ENCODE measurements around the gene ANTXR1. TPM values are rescaled to one million over a fixed set of nuclear protein-coding genes. Genes with fewer than 3 reads are reported as not detected.

ANTXR1 gene
- total and polyA plus RNA-seq, 2 of the 8 experiments (the other 6 are each of a cell fraction or from before 2014, with no cell fraction given), result 15.8 to 44.3 TPM

- Histone ChIP-seq H3K27me3 (replicated peaks in 1 of 4; ENCODE audit: control insufficient read depth in 3 of 4, extremely low read depth in 1 of 4, insufficient read depth in 3 of 4, low read length in 3 of 4) (no peaks in the 10 kb centered on the region), H4K91ac (replicated peaks; ENCODE audit: insufficient read length, low read length) (no peak overlapping the region), H2BK12ac (ENCODE audit: low read depth, low read length) (no peak overlapping the region), H4K20me1 (replicated peaks in 1 of 2; ENCODE audit: control insufficient read depth in 1 of 2, insufficient read depth in 2 of 2, low read length in 2 of 2) (peaks cover 2 to 10% of the 10 kb centered on the region in 2 experiments), H2AFZ (ENCODE audit: low read length) (no peak overlapping the region), H3K23me2 (ENCODE audit: low read depth, low read length) (peaks cover 6% of the 10 kb centered on the region; the same call in 1 of the 2 replicates), H3K4ac (replicated peaks; ENCODE audit: insufficient read length, low read depth, low read length) (no peak overlapping the region), H2BK15ac (ENCODE audit: low read length) (no peak overlapping the region), H2BK20ac (ENCODE audit: low read length) (no peak overlapping the region), H3K18ac (ENCODE audit: extremely low read depth, low read length) (no peak overlapping the region), H3K79me1 (ENCODE audit: low read depth, low read length) (no peaks in the 10 kb centered on the region; the same call in 1 of the 2 replicates), H3K36me3 (ENCODE audit: control insufficient read depth in 2 of 4, insufficient read depth in 4 of 4, low read length in 3 of 4) (no peaks in the 10 kb centered on the region), H3K4me2 (ENCODE audit: insufficient read depth in 1 of 2, low read depth in 2 of 2, low read length in 2 of 2) (no peak overlapping the region), H3K27ac (ENCODE audit: low read depth, low read length) (no peak overlapping the region), H3K79me2 (ENCODE audit: control insufficient read depth in 1 of 2, insufficient read depth in 2 of 2, low read length in 2 of 2) (peaks cover 0 to 46% of the 10 kb centered on the region in 2 experiments; a peak in 2 of 4 replicates), H2BK120ac (replicated peaks; ENCODE audit: low read depth, low read length) (no peak overlapping the region), H4K5ac (ENCODE audit: insufficient read length, low read depth, low read length) (no peak overlapping the region), H3K9me3 (ENCODE audit: insufficient read depth in 2 of 2, low read depth in 1 of 2, low read length in 1 of 2) (no peaks in the 10 kb centered on the region), H3K4me3 (ENCODE audit: extremely low read depth in 1 of 4, insufficient read depth in 2 of 4, low read depth in 3 of 4, low read length in 4 of 4) (no peak overlapping the region), H3K4me1 (replicated peaks in 1 of 4; ENCODE audit: control insufficient read depth in 3 of 4, insufficient read depth in 4 of 4, low read length in 3 of 4) (peaks cover 0 to 2% (median under 1%) of the 10 kb centered on the region in 4 experiments; a peak in 1 of 7 replicates), H2AK5ac (ENCODE audit: low read depth, low read length) (no peak overlapping the region), H3K56ac (replicated peaks; ENCODE audit: insufficient read length, low read depth, low read length) (no peak overlapping the region), H3K9ac (replicated peaks in 1 of 4; ENCODE audit: extremely low read depth in 1 of 4, low read depth in 3 of 4, low read length in 3 of 4) (no peak overlapping the region), H3K14ac (ENCODE audit: insufficient read length) (no peak overlapping the region), H3K23ac (ENCODE audit: insufficient read length) (no peak overlapping the region), H4K8ac (ENCODE audit: extremely low read depth, insufficient read depth, low read length) (no peak overlapping the region), H2BK5ac (ENCODE audit: low read depth, low read length) (no peak overlapping the region)
- TF ChIP-seq RAD21 (IDR thresholded peaks at IDR 0.05 in 1 of 2, conservative IDR thresholded peaks at IDR 0.05 in 1 of 2; ENCODE audit: low read depth in 2 of 2, low read length in 2 of 2) (peak; percentile 90 to 91), TAF7 (optimal IDR thresholded peaks at IDR 0.05; ENCODE audit: borderline replicate concordance, low read depth, low read length) (no peak), CTCF (IDR thresholded peaks at IDR 0.05; ENCODE audit: control extremely low read depth in 1 of 3, insufficient read depth in 1 of 3, low read depth in 1 of 3, low read length in 3 of 3) (peak in 2 of 3 experiments; percentile 64 to 81; a peak in 3 of 4 replicates)
- FAIRE-seq, result peak; percentile 68
- WGBS, 2 experiments (ENCODE audit: extremely low coverage in 1 of 2, insufficient coverage in 1 of 2, insufficient read length in 1 of 2, insufficient replicate concordance in 2 of 2, low coverage in 1 of 2, low lambda C conversion rate in 2 of 2, missing lambda C conversion rate in 1 of 2), result 76% methylated on average over 4 of the region's 4 CpGs; no CpG with 5 or more reads in 1 of the 2 experiments
- POLR2A ChIA-PET (ENCODE audit: partially characterized antibody), result no interaction called here
- peak in 1 of 2 experiments; percentile 66 for DNase-seq (ENCODE audit: low read depth in 1 of 2, low spot score in 2 of 2)
- CTCF ChIA-PET (ENCODE audit: partially characterized antibody), result interaction anchor here (0.7 to 2.3 kb wide), 16 partner anchors 9 to 527 kb away, joined by 3 to 22 read pairs (median 3); no protein-coding TSS in a partner anchor
These were observed 13.0 kb downstream of the ANTXR1 start for GRCh38 chr2:69026026-69026425.

Measured in H1 (cell line).